Transverse colon (tissue), 4 donors: Measurements from ENCODE around the gene SLC52A3.

Experiments used
- CTCF ChIP-seq, 5 experiments: fragments of 200-600 bp in 3 of 5; fragments of 450-650 bp in 2 of 5; sonication (generic) in 3 of 5; IDR thresholded peaks; 1 replicate in 2 of 5; 2 replicates in 3 of 5; pipeline ENCODE4 v1.5.1; 2016 to 2017; ENCODE audit warnings: antibody characterized with exemption in 5 of 5, inconsistent platforms in 3 of 5, mild to moderate bottlenecking in 2 of 5, moderate library complexity in 1 of 5
- EP300 ChIP-seq: sonication (generic); formaldehyde crosslinking; IDR thresholded peaks from one replicate; pipeline ENCODE4 v1.6.1; 2017; ENCODE audit warnings: antibody characterized with exemption, low read depth
- POLR2A ChIP-seq: fragments of 450-650 bp; IDR thresholded peaks from one replicate; pipeline ENCODE4 v1.6.1; 2016; ENCODE audit warnings: antibody characterized with exemption, mild to moderate bottlenecking, moderate library complexity
- POLR2AphosphoS5 ChIP-seq, 3 donors: sonication (generic); formaldehyde crosslinking; IDR thresholded peaks; one replicate each; pipeline ENCODE4 v1.6.1; 2016; ENCODE audit warnings: antibody characterized with exemption in 3 of 3

GRCh38 chr20:755941-756340 lies 12.4 kb downstream of the SLC52A3 start:
- TF ChIP-seq CTCF (IDR thresholded peaks at IDR 0.05) (no peak), POLR2A (no peak), POLR2AphosphoS5 (IDR thresholded peaks at IDR 0.05) (no peak), EP300 (no peak)
